ENCODE results near the gene MYZAP. TPM values are rescaled to one million over a fixed set of nuclear protein-coding genes. Genes with fewer than 3 reads are reported as not detected.

MYZAP gene
- total and polyA plus RNA-seq, 9 of the 15 experiments (the other 6 are each of a cell fraction or from before 2014, with no cell fraction given), result 0.03 TPM; not detected in 8

DNA sequence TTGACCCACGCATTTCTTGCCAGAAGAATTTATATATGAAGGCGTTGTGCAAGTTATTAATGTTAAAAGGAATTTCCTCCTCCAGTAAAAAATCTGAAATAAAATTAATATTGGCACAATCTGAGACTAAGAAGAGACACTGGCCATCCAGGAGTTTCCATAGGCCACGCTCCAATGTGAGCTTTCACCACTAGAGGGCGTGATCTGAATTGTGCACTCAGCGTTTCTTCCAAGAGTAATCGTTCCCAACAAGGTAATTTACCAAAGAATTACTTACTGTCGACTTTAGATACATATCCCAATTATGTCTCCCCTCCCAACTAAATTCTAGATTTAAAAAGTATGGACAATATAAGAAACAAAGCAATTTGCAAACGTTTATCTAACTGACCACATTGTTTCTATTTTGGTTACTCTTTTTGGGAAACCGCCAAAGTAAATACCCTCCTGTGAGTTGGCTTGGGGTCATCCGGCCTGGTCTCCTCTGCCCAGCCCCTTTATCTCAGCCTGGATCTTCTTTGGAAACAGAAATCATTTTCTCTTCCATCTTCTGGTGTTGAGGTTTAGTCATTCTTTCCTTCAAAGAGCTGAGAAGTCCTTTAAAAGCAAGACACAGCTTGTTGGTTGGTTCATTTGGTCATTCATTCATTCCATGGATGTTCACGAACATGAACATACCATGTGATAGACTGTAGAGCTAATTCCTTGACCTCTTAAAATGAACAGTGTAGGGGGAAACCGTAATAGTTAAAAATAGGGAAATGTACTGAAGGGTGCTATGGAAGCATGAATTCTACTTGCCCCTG, 141.0 kb downstream of the MYZAP start (continued):
- TF ChIP-seq, protein P1, sequence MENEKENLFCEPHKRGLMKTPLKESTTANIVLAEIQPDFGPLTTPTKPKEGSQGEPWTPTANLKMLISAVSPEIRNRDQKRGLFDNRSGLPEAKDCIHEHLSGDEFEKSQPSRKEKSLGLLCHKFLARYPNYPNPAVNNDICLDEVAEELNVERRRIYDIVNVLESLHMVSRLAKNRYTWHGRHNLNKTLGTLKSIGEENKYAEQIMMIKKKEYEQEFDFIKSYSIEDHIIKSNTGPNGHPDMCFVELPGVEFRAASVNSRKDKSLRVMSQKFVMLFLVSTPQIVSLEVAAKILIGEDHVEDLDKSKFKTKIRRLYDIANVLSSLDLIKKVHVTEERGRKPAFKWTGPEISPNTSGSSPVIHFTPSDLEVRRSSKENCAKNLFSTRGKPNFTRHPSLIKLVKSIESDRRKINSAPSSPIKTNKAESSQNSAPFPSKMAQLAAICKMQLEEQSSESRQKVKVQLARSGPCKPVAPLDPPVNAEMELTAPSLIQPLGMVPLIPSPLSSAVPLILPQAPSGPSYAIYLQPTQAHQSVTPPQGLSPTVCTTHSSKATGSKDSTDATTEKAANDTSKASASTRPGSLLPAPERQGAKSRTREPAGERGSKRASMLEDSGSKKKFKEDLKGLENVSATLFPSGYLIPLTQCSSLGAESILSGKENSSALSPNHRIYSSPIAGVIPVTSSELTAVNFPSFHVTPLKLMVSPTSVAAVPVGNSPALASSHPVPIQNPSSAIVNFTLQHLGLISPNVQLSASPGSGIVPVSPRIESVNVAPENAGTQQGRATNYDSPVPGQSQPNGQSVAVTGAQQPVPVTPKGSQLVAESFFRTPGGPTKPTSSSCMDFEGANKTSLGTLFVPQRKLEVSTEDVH (IDR thresholded peaks at IDR 0.05; ENCODE audit: low read depth, partially characterized antibody), result peak; percentile 35
- TF ChIP-seq BACH1 (tag; IDR thresholded peaks at IDR 0.05) (0 out of 2 replicates have a peak, but pooled peaks have one; percentile 22), ZNF232 (CRISPR knock-in tag; IDR thresholded peaks at IDR 0.05) (no peak), DPF2 (IDR thresholded peaks at IDR 0.05) (peak; percentile 86), TAF9B (IDR thresholded peaks at IDR 0.05; ENCODE audit: partially characterized antibody) (no peak), RCOR1 (IDR thresholded peaks at IDR 0.05; ENCODE audit: borderline replicate concordance in 1 of 2, low read depth in 2 of 2, low read length in 2 of 2) (no peak; a peak in 1 of 4 replicates), ZNF174 (CRISPR knock-in tag; IDR thresholded peaks at IDR 0.05) (no peak), TCF3 (CRISPR knock-in tag; IDR thresholded peaks at IDR 0.05) (peak; percentile 51), MTA3 (IDR thresholded peaks at IDR 0.05; ENCODE audit: borderline replicate concordance) (no peak), CCNT2 (IDR thresholded peaks at IDR 0.05; ENCODE audit: borderline replicate concordance, extremely low read depth, insufficient read length, low read depth, low read length) (peak; percentile 41), HDAC6 (IDR thresholded peaks at IDR 0.05; ENCODE audit: low read depth, low read length) (no peak), SNIP1 (IDR thresholded peaks at IDR 0.05; ENCODE audit: low read depth) (no peak), SMARCB1 (IDR thresholded peaks at IDR 0.05; ENCODE audit: insufficient read length, low read depth) (no peak)
- TF ChIP-seq, protein P2, sequence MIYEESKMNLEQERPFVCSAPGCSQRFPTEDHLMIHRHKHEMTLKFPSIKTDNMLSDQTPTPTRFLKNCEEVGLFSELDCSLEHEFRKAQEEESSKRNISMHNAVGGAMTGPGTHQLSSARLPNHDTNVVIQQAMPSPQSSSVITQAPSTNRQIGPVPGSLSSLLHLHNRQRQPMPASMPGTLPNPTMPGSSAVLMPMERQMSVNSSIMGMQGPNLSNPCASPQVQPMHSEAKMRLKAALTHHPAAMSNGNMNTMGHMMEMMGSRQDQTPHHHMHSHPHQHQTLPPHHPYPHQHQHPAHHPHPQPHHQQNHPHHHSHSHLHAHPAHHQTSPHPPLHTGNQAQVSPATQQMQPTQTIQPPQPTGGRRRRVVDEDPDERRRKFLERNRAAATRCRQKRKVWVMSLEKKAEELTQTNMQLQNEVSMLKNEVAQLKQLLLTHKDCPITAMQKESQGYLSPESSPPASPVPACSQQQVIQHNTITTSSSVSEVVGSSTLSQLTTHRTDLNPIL (CRISPR knock-in tag; IDR thresholded peaks at IDR 0.05), result 0 out of 2 replicates have a peak, but pooled peaks have one; percentile 18
